AG10803 (cell line): ENCODE results near the gene SMARCD2.
A peak's percentile ranks its signal among the peaks of the same experiment; 100 is the strongest.

ENCODE experiments used
- DNase-seq: peaks from one replicate; pipeline ENCODE4 v3.0.0; 2010; ENCODE audit warnings: low read depth
- H3K4me3 ChIP-seq: 2 replicates; pipeline ENCODE4 v1.5.1; 2011; ENCODE audit warnings: mild to moderate bottlenecking, low read length, control low read depth
- CTCF ChIP-seq: conservative IDR thresholded peaks from 2 replicates; pipeline ENCODE4 v1.5.1; 2011; ENCODE audit warnings: mild to moderate bottlenecking, low read length, control low read depth, inconsistent platforms

The SMARCD2 gene

GRCh38 chr17:63842173-63842539, 329 bp downstream of the SMARCD2 start:
- DNase-seq: no peak
- H3K4me3 ChIP-seq: peak overlapping the region; percentile 85
- no peak for TF ChIP-seq CTCF

GRCh38 chr17:63841350-63842172, 924 bp downstream of the SMARCD2 start:
- peak overlapping the region; percentile 85 for H3K4me3 ChIP-seq
- peak; percentile 43 for DNase-seq
- TF ChIP-seq CTCF: no peak

- DNase-seq: peak; percentile 83
- no peak for TF ChIP-seq CTCF
- H3K4me3 ChIP-seq: peak overlapping the region; percentile 85
Observed at GRCh38 chr17:63840591-63841349, 1.7 kb downstream of the SMARCD2 start.

- no peak for TF ChIP-seq CTCF
- peak; percentile 93 for DNase-seq
- peak overlapping the region; percentile 12 for H3K4me3 ChIP-seq
Observed at GRCh38 chr17:63838631-63839171, 3.8 kb downstream of the SMARCD2 start.

GRCh38 chr17:63837962-63838600, 4.4 kb downstream of the SMARCD2 start:
- DNase-seq: no peak
- no peak overlapping the region; the same call in 1 of the 2 replicates for H3K4me3 ChIP-seq
- TF ChIP-seq CTCF: no peak

GRCh38 chr17:63837480-63837879, 5.0 kb downstream of the SMARCD2 start:
- TF ChIP-seq CTCF: no peak
- H3K4me3 ChIP-seq: no peak overlapping the region
- no peak for DNase-seq
